Stimulated activated CD8-positive, alpha-beta memory T cell treated with anti-CD3 and anti-CD28 coated beads, Interleukin-12 subunit alpha, Interleukin-12 subunit beta, amount 100 ng/mL, for 4 hours (primary cell): Measurements from ENCODE around the gene KMT2B.
A peak's percentile ranks its signal among the peaks of the same experiment; 100 is the strongest.
"Not testable (repeated sequence)": the region's sequence is repeated elsewhere in the genome, so short reads cannot be mapped to it uniquely, and the experiment has no call there.

Source experiments
- DNase-seq: peaks from one replicate; pipeline ENCODE4 v3.0.0-alpha.2; 2020; ENCODE audit warnings: low read depth

KMT2B gene, protein sequence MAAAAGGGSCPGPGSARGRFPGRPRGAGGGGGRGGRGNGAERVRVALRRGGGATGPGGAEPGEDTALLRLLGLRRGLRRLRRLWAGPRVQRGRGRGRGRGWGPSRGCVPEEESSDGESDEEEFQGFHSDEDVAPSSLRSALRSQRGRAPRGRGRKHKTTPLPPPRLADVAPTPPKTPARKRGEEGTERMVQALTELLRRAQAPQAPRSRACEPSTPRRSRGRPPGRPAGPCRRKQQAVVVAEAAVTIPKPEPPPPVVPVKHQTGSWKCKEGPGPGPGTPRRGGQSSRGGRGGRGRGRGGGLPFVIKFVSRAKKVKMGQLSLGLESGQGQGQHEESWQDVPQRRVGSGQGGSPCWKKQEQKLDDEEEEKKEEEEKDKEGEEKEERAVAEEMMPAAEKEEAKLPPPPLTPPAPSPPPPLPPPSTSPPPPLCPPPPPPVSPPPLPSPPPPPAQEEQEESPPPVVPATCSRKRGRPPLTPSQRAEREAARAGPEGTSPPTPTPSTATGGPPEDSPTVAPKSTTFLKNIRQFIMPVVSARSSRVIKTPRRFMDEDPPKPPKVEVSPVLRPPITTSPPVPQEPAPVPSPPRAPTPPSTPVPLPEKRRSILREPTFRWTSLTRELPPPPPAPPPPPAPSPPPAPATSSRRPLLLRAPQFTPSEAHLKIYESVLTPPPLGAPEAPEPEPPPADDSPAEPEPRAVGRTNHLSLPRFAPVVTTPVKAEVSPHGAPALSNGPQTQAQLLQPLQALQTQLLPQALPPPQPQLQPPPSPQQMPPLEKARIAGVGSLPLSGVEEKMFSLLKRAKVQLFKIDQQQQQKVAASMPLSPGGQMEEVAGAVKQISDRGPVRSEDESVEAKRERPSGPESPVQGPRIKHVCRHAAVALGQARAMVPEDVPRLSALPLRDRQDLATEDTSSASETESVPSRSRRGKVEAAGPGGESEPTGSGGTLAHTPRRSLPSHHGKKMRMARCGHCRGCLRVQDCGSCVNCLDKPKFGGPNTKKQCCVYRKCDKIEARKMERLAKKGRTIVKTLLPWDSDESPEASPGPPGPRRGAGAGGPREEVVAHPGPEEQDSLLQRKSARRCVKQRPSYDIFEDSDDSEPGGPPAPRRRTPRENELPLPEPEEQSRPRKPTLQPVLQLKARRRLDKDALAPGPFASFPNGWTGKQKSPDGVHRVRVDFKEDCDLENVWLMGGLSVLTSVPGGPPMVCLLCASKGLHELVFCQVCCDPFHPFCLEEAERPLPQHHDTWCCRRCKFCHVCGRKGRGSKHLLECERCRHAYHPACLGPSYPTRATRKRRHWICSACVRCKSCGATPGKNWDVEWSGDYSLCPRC (N-terminal part only)

DNA sequence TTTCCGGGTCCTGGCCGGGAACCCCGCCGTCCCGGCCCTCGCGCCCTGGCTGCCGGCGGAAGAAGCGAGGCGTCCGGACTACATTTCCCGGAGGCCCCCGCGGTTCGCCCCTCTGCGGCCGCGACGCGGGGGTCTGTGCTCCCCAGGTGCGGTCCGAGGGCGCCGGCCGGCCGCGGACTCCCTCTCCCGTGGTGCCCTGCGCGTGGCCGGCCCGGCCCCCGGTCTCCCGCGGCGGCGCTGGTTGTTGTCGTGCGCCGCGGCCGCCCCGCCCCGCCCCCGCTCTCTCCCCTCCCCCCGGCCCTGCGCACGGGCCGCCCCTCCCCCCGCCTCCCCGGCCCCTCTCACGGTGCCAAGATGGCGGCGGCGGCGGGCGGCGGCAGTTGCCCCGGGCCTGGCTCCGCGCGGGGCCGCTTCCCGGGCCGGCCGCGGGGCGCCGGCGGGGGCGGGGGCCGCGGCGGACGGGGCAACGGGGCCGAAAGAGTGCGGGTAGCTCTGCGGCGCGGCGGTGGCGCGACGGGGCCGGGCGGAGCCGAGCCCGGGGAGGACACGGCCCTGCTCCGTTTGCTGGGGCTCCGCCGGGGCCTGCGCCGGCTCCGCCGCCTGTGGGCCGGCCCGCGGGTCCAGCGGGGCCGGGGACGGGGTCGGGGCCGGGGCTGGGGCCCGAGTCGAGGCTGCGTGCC lies at the start of gene KMT2B:
Gene KMT2B (plus strand): TSS at position 339 of the 680 bp plus-strand sequence. CDS start 16 bp downstream, at position 355.
- no peak for DNase-seq

DNA sequence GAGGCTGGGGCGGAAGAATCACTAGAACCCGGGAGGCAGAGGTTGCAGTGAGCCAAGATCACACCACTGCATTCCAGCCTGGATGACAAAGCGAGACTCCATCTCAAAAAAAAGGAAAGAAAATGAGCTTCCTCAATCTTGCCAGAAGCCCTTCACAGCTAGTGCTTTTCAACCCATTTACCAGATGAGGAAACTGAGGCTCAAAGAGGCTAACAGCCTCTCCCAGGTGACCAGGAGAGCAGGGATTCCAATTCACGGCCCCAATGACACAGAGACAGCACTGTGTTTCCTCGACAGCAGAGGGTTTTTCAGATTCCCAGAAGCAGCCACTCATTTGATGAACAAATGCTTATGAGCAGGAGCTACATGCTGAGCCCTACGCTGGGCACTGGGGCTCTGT lies 48.2 kb upstream of the KMT2B start:
- no peak for DNase-seq

DNA sequence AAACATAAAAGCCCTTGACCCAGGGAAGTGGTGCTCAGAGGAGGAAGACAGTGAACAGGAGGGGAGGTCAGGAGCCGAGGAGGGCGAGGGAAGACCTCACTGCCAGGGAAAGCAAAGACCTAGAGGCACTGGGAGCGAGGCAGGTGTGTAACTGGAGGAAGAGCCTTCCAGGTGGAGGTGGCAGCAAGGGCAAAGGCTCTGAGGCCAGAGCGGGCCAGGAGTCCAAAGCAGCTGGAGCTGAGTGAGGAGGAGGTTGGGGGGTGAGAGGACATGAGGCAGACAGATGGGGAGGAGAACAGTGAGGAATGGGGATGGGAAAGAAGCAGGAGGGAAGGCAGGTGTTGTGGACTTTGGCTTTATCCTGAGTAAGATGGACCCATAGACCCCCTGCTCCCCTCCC lies 47.8 kb upstream of the KMT2B start:
- DNase-seq = no peak

DNA sequence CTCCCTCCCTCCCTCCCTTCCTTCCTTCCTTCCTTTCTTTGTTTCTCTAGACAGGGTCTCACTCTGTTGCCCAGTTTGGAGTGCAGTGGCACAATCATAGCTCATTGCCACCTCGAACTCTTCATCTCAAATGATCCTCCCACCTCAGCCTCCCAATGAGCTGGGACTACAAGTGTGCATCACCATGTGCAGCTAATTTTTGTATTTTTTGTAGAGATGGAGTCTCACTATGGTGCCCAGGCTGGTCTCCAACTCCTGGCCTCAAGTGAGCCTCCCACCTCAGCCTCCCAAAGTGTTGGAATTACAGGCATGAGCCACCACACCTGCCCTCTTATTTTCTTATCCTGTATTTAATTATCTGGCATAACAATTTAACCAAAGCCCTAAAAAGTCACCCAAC lies 47.1 kb upstream of the KMT2B start:
- no peak for DNase-seq

DNA sequence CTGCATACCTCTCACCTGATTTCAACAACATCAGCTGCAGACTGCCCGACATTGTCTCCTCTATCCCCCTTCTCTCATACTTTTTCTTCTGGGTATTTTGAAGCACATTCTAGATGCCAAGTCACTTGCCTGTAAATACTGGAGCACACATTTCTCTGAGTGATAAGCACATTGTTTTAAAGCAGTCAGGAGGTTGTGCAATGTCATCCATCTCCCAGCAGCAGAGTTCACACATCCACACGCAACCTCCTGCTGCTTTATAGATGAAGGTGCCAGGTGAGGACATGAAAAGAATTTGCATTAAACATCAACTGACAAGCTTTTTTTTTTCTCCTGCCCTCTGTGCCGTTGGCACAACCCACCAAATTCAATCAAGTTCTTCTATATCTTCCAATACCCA lies 46.0 kb upstream of the KMT2B start:
- no peak for DNase-seq

DNA sequence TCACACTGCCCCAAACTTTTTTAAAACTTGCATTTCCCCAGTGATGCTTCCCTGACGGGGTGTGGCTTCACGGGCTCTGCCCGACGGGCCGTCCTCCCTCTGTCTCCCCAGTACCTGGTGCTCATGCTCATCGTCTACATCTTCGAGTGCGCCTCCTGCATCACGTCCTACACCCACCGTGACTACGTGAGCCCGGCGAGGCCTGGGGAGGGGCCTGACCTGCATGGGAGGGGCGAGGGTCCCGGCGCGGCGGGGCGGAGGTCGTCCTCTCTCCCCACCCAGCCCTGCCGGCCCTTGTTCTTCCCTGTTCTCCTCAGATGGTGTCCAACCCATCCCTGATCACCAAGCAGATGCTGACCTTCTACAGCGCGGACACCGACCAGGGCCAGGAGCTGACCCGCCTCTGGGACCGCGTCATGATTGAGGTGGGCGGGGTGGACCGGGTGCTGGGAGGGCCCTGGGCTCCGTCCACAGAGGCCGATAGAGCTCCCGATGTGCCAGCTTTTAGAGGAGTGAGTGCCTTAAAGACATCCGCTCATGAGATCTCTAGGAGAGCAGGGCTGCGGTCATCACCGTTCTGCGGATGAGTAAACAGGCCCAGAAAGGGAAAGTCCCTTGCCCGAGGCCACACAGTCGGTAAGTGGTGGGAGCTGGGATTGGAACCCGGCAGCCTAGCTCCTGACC lies 44.5 kb upstream of the KMT2B start:
- DNase-seq = peak; percentile 7

DNA sequence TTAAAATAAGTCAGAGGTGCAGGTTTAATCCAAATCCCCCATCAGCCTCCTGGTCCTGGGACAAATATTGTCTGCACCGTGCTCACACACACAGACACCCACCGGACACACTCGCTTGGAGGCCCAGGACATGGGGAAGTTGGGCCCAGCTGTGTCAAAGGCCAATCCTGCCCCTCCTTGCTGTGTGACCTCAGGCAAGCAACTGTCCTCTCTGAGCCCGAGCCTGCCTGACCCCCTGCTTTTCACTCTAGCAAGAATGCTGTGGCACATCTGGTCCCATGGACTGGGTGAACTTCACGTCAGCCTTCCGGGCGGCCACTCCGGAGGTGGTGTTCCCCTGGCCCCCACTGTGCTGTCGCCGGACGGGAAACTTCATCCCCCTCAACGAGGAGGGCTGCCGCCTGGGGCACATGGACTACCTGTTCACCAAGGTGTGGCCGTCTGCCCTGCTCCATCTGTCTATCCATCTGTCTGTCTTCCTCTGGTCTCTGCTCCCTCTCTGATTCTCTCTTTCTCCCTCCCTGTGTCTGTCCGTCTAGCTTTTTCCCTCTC lies 42.1 kb upstream of the KMT2B start:
- no peak for DNase-seq

DNA sequence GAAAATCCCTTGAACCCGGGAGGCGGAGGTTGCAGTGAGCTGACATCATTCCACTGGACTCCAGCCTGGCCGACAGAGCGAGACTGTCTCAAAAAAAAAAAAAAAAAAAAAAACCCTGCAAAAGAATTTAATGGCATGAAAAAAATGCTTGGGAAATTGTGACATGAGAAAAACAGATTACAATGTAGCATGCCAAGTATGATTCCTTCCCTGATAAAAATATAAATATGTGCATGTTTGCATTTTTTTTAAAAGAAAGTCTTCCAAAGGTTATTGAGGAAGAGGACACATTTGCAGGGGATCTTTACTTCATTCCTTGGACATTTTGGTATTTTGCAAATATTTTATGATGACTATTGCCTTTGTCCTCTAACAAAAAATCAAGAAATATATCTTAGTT lies 28.0 kb upstream of the KMT2B start:
- no peak for DNase-seq

DNA sequence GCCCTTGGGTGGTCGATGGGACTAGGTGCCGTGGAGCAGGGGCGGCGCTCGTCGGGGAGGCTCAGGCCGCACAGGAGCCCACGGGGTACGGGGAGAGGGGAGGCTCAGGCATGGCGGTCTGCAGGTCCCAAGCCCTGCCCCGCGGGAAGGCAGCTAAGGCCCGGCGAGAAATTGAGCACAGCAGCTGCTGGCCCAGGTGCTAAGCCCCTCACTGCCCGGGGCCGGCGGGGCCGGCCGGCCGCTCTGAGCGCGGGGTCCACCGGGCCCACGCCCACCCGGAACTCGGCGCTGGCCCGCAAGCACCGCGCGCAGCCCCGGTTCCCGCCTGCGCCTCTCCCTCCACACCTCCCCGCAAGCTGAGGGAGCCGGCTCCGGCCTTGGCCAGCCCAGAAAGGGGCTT lies 26.7 kb upstream of the KMT2B start:
- not testable (repeated sequence) for DNase-seq

DNA sequence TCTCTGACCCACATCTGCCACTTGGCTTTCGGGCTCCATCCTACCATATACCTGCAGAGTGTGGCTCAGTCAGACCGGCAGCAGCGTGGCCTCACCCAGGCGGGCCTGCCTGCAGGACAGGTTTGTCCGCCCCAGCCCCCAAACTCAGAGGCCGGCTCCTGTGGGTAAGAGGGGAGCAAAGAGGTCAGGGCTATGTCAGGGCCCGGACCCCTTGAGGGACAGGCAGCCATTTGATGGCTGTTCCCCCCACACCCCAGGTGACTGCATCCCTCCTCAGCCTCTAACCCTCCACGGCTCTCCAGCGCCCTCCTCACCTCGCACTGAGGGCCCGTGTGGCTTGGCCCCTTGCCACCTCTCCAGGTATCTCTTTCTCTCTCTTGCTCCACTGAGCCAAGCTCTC lies 25.8 kb upstream of the KMT2B start:
- no peak for DNase-seq

DNA sequence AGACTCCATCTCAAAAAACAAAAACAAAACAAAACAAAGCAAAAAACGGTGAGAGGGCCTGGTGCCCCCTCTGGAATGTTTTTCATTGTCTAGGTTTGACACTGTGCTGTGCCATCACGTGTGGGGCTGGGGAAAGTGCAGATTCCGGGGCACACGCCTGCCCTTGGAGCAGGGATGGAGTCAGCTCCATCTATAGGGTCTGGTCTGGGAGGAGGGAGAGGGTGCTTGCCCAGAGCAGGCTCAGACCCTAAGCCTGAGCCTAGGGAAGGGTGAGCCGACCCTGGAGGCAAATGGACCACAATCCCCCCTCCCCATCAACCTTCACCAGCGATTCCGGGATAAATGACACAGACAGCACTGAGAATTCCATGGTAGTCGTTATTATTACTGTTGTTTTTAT lies 24.4 kb upstream of the KMT2B start:
- no peak for DNase-seq

DNA sequence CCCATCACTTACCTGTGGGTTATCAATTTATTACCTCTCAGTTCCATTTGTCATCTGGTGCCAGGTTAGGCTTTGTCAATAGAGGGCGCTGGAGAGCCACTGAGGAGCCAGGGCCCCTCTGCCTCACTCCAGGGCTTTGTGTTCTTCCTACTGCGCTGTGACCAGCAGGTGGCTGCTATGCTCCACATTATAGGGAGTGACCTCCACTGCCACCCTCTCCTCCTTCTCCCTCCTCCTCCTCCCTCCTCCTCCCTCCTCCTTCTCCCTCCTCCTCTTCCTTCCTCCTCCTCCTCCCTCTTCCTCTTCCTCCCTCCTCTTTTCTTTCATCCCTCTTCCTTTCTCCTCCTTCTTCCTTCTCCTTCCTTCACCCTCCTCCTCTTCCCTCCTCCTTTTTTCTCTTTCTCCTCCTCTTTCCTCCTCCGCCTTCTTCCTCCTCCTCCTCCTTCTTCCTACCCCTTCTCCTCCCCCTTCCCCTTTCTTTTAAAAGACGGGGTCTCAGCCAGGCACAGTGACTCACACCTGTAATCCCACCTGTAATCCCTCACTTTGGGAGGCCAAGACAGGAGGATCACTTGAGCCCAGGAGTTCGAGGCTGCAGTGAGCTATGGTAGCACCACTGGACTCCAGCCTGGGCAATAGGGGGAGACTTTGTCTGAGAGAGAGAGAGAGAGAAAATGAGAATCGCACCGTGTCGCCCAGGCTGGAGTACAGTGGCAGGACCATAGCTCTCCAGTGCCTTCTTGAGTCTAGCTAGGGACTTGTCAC lies 23.8 kb upstream of the KMT2B start:
- peak; percentile 70 for DNase-seq

DNA sequence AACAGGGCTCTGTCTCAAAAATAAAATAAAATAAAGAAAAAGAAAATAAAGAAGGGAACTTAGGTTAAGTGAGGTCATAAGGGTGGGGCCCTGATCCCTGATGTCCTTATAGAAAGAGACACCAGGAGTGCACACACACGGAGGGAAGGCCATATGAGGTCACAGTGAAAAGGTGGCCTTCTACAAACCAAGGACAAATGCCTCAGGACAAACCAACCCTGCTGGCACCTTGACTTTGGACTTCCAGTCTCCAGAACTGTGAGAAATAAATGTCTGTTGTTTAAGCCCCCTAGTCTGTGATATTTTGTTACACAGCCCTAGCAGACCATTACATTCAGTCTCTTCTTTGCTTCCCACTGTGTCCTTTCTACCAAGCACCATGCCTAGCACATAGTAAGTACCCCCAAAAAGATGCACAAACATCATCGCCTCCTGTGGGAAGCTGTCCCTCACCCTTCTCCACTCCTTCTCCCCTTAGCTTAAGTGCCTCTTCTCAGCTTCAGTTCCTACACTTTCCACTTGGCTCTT lies 21.8 kb upstream of the KMT2B start:
- no peak for DNase-seq

DNA sequence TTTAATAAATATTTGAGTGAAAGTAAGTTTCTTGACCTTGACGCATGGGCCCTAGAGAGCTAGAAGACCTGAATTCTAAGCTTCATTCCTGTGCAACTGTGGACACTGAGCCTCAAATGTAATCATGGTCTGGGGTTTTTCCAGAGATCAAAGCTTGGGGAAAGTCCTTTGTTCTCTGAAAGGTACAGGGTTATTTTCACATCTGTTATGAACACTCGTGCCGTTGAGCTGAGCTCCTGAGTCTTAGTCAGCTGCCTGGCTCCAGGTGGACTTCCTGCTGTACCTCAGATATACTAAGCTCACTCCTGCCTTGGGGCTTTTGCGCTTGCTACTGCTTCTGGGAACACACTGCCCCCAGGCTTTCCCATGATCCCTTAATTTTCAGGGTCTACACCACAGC lies 21.0 kb upstream of the KMT2B start:
- no peak for DNase-seq

DNA sequence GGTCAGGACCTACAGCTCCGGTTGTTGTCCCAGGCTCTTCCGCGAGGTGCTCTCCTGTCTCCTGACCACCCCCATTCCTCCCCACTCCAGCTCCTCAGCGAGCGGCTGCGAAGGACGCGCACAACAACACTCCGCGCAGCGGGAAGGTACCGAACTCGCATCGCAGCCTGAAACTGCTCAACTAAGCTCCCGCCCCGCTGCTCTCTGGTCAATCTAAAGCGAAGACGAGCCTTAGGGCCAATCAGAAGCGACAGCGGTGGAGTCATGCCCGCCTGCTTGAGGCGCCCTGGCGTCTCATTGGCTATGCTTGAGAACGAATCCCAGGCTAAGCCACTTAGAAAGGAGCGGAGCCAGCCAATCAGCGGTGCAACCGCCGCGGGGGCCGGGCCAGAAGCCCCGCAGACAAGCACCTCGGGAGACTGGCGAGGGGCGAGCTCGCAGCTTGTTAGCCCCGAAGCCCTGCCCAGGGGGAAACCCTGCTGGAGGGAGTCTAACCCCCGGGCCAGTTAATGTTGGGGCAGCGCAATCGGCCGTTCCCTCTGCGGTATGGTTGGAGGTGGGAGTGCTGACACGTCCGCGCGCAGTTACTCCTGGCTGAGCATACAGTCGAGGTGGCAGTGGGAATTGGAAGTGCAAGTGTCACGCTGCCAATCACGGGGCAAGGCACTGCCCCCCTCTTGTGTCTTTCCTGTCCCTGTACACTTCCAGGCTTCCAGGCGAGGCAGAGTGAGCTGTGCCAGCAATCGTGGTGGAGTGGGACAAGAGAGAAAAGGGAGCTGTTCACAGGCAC lies 15.4 kb upstream of the KMT2B start:
- DNase-seq = peak; percentile 83

DNA sequence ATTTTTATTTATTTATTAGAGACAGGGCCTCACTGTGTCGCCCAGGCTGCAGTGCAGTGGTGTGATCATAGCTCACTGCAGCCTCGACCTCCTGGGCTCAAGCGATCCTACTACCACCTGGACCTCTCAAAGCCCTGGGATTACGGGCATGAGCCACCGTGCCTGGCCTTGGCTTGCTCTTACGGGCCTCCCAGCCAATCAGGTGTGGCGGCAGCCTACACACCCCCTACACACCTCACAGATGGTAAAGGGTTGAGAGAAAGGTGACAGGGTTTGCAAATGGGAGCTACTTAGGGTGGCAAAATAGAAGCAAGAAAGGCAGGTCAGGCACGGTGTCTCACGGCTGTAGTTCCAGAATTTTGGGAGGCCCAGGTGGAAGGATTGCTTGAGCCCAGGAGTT lies 14.5 kb upstream of the KMT2B start:
- no peak for DNase-seq

DNA sequence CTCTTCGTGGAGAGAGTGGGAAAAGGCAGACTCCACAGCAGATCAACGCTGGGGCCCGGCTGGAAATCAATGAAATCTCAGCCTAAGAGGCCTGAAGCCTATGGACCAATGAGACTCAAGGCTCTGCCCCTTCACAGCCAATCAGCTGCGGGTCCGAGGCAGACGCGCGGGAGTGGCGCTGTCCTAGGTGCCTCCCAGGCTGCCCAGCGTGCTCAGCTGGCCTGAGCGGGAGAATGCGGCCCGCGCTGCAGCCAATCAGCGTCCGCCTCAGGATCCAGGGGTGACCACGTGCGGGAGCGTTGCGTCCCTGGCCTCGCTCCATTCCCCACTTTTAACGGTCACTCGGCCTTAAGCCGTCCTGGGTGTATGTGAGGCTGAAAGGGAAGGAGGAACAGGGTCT lies 13.6 kb upstream of the KMT2B start, which contains the start of gene ZBTB32:
Gene ZBTB32 (plus strand): TSS at position 341 of the 400 bp plus-strand sequence. CDS start 10,069 bp downstream, outside the sequence.
- no peak for DNase-seq

DNA sequence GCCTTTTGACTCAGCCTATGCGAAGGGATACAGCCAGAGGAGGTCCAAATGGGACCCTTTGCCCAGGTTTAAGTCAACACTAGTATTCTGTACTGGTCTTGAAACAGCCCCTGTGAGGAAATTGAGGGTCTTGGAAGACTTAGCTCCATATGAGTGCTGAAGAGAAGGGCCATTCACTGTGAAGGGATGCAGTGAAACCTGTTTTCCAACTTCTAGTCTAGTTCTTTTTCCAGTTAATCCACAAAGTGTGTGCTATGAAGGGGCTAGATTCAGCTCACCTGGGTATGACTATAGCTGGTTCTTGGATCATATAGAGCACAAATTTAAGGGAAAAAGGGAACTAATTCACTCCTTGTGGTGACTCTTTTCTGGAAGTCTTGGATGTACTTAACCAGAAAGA lies 9.4 kb upstream of the KMT2B start:
- DNase-seq = no peak
